Ovary (tissue), 9 donors: ENCODE measurements around the gene SH3BP4. TPM values are rescaled to one million over a fixed set of nuclear protein-coding genes. Genes with fewer than 3 reads are reported as not detected.
A peak's percentile ranks its signal among the peaks of the same experiment; 100 is the strongest.

Experiments used
- DNase-seq, 5 donors: peaks; one replicate each; pipeline ENCODE4 v3.0.0-alpha.2; 2019 to 2020
- H3K27ac ChIP-seq, 2 donors: fragments of 200-600 bp; one replicate each; pipeline versions ENCODE4 v1.5.1 to v1.8.0; 2019 to 2022
- H3K27me3 ChIP-seq: fragments of 200-600 bp; one replicate; pipeline ENCODE4 v1.8.0; 2022
- H3K36me3 ChIP-seq: fragments of 200-600 bp; sonication (generic); one replicate; pipeline ENCODE4 v1.5.1; 2019
- H3K4me1 ChIP-seq: one replicate; pipeline ENCODE4 v1.8.1; 2013; ENCODE audit warnings: mild to moderate bottlenecking, moderate library complexity; ENCODE audit not compliant: insufficient read depth
- H3K4me3 ChIP-seq: fragments of 200-600 bp; sonication (generic); one replicate; pipeline ENCODE4 v1.5.1; 2017
- H3K9me3 ChIP-seq, 2 donors: fragments of 200-600 bp in 1 of 2; sonication (generic) in 1 of 2; one replicate each; pipeline versions ENCODE4 v1.5.1 to v1.8.1; 2013 to 2019; ENCODE audit warnings: mild to moderate bottlenecking in 1 of 2, moderate library complexity in 1 of 2
- CTCF ChIP-seq, 3 donors: fragments of 450-650 bp in 2 of 3; fragments of 200-600 bp in 1 of 3; IDR thresholded peaks; one replicate each; pipeline versions ENCODE4 v1.5.1 to v1.8.0; 2016 to 2022; ENCODE audit warnings: antibody characterized with exemption in 3 of 3, mild to moderate bottlenecking in 1 of 3
- EP300 ChIP-seq: sonication (generic); formaldehyde crosslinking; IDR thresholded peaks from one replicate; pipeline ENCODE4 v1.6.1; 2017; ENCODE audit warnings: antibody characterized with exemption
- POLR2A ChIP-seq: fragments of 450-650 bp; IDR thresholded peaks from one replicate; pipeline ENCODE4 v1.6.1; 2017; ENCODE audit warnings: antibody characterized with exemption, mild to moderate bottlenecking, moderate library complexity
- WGBS, 3 donors: extraction: QIAGEN DNeasy Blood & Tissue Kit in 1 of 3; methylation state at CpG; one replicate each; pipeline versions ENCODE4 v1.1.5 to v1.1.7; 2013 to 2017; 5-methylcytosine and 5-hydroxymethylcytosine counted together
- intact Hi-C, 4 donors: fragments of 100-400 bp; cut with DNase I; formaldehyde crosslinking; loops; one replicate each; pipeline versions ENCODE4 v1.11.0 to v1.15.1; 2022 to 2023
- polyA plus RNA-seq, 2 donors: library from polyadenylated mRNA; stranded (reverse); fragments of 200-250 nt in 1 of 2; fragments of 350-450 nt in 1 of 2; fragmentation: Illumina TruSeq in 1 of 2; extraction: RNeasy Lipid Tissue Mini Kit (QIAGEN cat#74804) in 1 of 2; gene quantifications; one replicate each; pipeline ENCODE4 v1.2.3, GENCODE V29; 2013 to 2014
- total RNA-seq, 7 donors: library from RNA; depleted of rRNA in 2 of 7; stranded (reverse); fragments of >200 nt in 2 of 7; fragmentation: NEBNext Ultra II Directional in 3 of 7; extraction: Animal tissue kit (Norgen Biotek cat#: 25700) in 3 of 7; gene quantifications; one replicate each; pipeline versions ENCODE4 v1.1.0 to v1.2.4, GENCODE V29; 2016 to 2023
- donor health status: DM: no; HTN: no; CAD: no; lungs with moderate emphysema.
- donor health status: DM: no; HTN: no; CAD: no.
- donor health status: Bipolar disorder and iron deficiency.
- donor health status: DM: yes; HTN: yes; CAD: no.
- donor health status: DM: no; HTN: no; CAD: no.
- donor health status: DM: yes; HTN: yes; CAD: no.

The SH3BP4 gene
- total and polyA plus RNA-seq, 9 donors = 20.3 to 44.9 (median 36.9) TPM

DNA sequence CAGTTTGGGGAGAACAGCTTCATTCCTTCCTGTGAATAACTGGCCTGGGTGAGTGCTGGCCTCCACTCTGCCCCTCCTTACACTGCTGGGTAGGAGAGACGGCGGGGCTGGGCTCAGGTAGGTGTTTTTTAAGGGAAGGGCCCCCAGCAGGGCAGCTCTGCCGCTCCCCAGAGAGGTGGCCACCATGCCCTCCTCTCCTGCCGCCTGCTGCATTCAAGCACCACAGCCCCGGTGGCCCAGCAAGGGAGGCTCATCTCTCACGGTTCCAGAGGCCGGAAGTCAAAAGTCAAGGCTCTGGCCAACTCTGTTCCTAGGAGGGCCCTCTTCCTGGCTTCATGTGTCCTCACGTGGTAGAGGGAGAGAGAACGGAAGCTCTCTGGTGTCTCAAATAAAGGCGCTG lies 81.1 kb downstream of the SH3BP4 start:
- Histone ChIP-seq H3K27ac (no peak overlapping the region), H3K36me3 (no peaks in the 10 kb centered on the region), H3K4me3 (no peak overlapping the region), H3K4me1 (no peaks in the 10 kb centered on the region), H3K9me3 (no peaks in the 10 kb centered on the region), H3K27me3 (no peaks in the 10 kb centered on the region)
- TF ChIP-seq EP300 (no peak), POLR2A (no peak), CTCF (IDR thresholded peaks at IDR 0.05) (no peak)
- peak in 1 of 5 donors; percentile 21 for DNase-seq
- WGBS, 3 donors = 77 to 84% (median 84%) methylated on average over 10 of the region's 10 CpGs
- intact Hi-C loops = no loop called here

- Histone ChIP-seq H3K36me3 (no peaks in the 10 kb centered on the region), H3K27ac (no peak overlapping the region), H3K4me3 (no peak overlapping the region), H3K9me3 (no peaks in the 10 kb centered on the region), H3K27me3 (no peaks in the 10 kb centered on the region), H3K4me1 (no peaks in the 10 kb centered on the region)
- 94 to 97% (median 96%) methylated on average over 30 of the region's 30 CpGs for WGBS, 3 donors
- intact Hi-C loops = no loop called here
- DNase-seq = peak in 1 of 5 donors; percentile 13
- TF ChIP-seq EP300 = no peak
- no peak for TF ChIP-seq CTCF (IDR thresholded peaks at IDR 0.05)
- no peak for TF ChIP-seq POLR2A
These were observed 82.7 kb downstream of the SH3BP4 start for GRCh38 chr2:235034265-235035118.

DNA sequence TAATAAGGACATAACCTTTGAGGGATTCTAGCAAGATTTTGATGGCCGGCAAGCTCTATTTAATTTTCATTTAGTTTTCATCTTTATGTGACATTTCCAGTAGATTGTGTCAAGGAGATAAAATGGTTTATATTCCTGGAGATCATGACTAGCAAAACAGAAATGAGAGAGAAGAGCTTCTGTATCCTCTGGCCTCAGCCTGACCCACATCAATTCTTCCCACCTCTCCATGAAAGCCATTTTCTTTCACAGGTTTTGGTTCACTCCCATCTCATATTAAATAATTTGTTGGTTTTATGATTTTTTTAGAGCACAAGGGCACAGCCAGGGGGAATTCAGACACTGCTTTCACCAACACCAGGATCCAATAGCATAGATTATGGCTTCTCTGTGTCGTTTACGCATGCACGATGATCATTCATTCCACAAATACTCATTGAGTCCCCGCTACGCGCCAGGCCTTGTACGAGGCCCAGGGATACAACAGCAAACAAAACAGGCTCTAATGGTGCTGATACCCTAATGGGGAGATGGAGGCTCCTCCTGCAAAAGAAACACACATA lies 85.9 kb downstream of the SH3BP4 start:
- WGBS, 3 donors = 94 to 95% (median 94%) methylated on average over 8 of the region's 8 CpGs
- H3K36me3 ChIP-seq = no peaks in the 10 kb centered on the region
- H3K9me3 ChIP-seq = no peaks in the 10 kb centered on the region
- H3K27ac ChIP-seq = no peak overlapping the region
- H3K4me1 ChIP-seq = no peaks in the 10 kb centered on the region
- TF ChIP-seq CTCF (IDR thresholded peaks at IDR 0.05) (no peak), EP300 (no peak), POLR2A (no peak)
- intact Hi-C loops = no loop called here
- no peaks in the 10 kb centered on the region for H3K27me3 ChIP-seq
- DNase-seq = peak in 1 of 5 donors; percentile 12
- no peak overlapping the region for H3K4me3 ChIP-seq

- Histone ChIP-seq H3K36me3 (no peaks in the 10 kb centered on the region), H3K9me3 (no peaks in the 10 kb centered on the region), H3K4me3 (no peak overlapping the region), H3K4me1 (no peaks in the 10 kb centered on the region), H3K27ac (no peak overlapping the region), H3K27me3 (no peaks in the 10 kb centered on the region)
- intact Hi-C loops = no loop called here
- WGBS, 3 donors = 89 to 94% (median 91%) methylated on average over 30 to 31 of the region's 31 CpGs
- DNase-seq = no peak
- no peak for TF ChIP-seq POLR2A
- TF ChIP-seq EP300 = no peak
- TF ChIP-seq CTCF (IDR thresholded peaks at IDR 0.05) = no peak
These were observed 89.6 kb downstream of the SH3BP4 start for GRCh38 chr2:235041221-235041917.
